ENCODE data around the gene WDR46. TPM values are rescaled to one million over a fixed set of nuclear protein-coding genes. Genes with fewer than 3 reads are reported as not detected.

Gene WDR46, protein sequence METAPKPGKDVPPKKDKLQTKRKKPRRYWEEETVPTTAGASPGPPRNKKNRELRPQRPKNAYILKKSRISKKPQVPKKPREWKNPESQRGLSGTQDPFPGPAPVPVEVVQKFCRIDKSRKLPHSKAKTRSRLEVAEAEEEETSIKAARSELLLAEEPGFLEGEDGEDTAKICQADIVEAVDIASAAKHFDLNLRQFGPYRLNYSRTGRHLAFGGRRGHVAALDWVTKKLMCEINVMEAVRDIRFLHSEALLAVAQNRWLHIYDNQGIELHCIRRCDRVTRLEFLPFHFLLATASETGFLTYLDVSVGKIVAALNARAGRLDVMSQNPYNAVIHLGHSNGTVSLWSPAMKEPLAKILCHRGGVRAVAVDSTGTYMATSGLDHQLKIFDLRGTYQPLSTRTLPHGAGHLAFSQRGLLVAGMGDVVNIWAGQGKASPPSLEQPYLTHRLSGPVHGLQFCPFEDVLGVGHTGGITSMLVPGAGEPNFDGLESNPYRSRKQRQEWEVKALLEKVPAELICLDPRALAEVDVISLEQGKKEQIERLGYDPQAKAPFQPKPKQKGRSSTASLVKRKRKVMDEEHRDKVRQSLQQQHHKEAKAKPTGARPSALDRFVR
- total RNA-seq = 100 to 1,000 TPM; 188 to 198 (median 197) TPM

DNA sequence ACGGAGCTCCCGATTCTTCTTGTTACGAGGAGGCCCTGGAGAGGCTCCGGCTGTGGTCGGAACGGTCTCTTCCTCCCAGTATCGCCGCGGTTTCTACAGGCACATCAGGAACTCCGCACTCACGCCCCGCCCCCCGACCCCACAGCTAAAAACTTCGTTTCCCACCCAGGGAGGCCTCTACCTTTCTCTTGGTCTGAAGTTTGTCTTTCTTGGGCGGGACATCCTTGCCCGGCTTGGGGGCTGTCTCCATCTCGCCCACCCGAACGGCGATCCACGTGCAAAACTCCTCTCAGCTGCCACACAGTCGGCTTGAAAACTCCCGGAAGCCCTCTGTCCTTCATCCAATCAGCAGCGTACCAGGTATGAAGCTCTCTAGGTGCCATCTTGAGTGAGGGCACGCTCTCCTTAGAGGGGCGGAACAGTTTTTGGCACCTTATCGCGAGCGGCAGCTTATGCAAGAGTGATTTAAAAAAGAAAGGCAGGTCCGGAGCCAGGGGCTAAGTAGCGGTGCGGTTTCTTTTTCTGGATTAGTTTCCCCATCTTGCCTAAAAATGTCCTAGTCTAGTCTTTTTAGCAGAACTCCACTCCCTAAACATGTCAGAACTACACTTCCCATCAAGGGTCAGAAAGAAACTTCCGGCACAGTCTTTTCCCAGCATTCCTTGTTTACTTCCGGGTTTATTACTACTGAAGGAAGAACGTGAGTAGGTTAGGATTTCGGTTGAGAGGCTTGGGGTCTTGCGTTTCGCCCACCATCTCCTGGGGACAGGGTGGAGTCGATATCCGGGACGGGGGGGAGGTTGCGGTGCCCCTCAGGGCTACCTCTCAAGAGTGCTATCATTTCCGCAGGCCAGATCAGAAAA, at the start of gene WDR46, which contains the start of gene PFDN6:
TSS of gene WDR46 (minus strand) at position 319 of the 863 bp plus-strand sequence. CDS start at position 250, 69 bp downstream.
TSS of gene PFDN6 (plus strand) at position 681 of the 863 bp plus-strand sequence. CDS start 256 bp downstream, outside the sequence.
- Mint-ChIP-seq H3K36me3 (ENCODE audit: insufficient read depth) (peaks cover 40% of the 10 kb centered on the region), H3K4me3 (peak within 1 kb of the TSS; percentile 98), H3K4me1 (ENCODE audit: low read depth) (peaks cover 40% of the 10 kb centered on the region), H3K27me3 (ENCODE audit: low read depth) (no peaks in the 10 kb centered on the region), H3K9me3 (no peaks in the 10 kb centered on the region)
- peak; percentile 97 to 98 for ATAC-seq
- peak; percentile 69 for DNase-seq

DNA sequence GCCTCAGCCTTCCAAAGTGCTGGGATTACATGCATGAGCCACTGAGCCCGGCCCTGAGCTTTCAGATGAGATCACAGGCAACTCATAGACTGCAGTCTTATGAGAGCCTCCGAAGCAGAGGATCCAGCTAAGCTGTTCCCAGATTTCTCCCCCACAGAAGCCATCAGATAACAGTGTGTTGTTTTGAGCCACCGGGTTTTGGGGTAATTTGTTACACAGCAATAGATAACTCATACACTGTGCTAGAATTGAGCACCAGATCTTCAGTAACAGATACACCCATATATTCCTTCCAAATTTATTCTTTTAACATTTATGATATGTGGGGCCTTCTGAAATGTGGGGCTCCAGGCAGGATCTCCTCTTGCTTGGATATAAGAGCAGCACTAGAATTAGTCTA, 47.5 kb upstream of the WDR46 start:
- H3K27me3 Mint-ChIP-seq (ENCODE audit: low read depth) = no peaks in the 10 kb centered on the region
- H3K9me3 Mint-ChIP-seq = no peaks in the 10 kb centered on the region
- H3K4me3 Mint-ChIP-seq = no peak overlapping the region
- peaks cover 12% of the 10 kb centered on the region for H3K4me1 Mint-ChIP-seq (ENCODE audit: low read depth)
- no peak for DNase-seq
- H3K36me3 Mint-ChIP-seq (ENCODE audit: insufficient read depth) = no peaks in the 10 kb centered on the region
- no peak for ATAC-seq

DNA sequence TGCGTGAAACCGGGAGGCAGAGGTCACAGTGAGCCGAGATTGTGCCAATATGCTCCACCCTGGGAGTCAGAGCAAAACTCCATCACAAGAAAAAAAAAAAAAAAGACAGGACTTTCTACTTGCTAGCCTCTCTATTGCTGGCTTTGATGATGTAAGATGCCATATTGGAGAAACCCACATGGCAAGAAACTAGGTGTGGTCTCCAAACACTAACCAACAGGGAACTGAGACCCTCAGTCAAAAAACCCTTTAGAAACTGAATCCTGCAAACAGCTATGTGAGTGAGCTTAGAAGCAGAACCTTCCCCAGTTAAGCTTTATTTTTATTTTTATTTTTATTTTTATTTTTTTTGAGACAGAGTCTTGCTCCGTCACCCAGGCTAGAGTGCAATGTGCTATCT, 46.9 kb upstream of the WDR46 start:
- no peak for ATAC-seq
- no peaks in the 10 kb centered on the region for H3K36me3 Mint-ChIP-seq (ENCODE audit: insufficient read depth)

DNA sequence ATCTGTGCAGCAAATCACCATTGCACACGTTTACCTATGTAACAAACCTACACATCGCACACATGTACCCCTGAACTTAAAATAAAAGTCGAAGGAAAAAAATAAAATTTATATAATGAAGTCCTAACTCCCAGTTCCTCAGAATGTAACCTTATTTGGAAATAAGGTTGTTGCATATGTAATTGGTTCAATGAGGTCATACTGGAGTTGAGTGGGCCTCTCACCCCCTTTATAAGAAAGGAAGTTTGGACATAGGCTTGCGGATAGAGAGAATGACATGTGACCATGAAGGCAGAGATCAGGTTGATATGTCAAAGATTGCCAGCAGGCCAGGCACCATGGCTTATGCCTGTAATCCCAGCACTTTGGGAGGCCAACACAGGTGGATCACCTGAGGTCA, 44.6 kb upstream of the WDR46 start:
- no peak for DNase-seq

More for the DNA sequence above, 46.9 kb upstream of the WDR46 start:
- H3K27me3 Mint-ChIP-seq (ENCODE audit: low read depth) = no peaks in the 10 kb centered on the region
- no peak overlapping the region for H3K4me3 Mint-ChIP-seq
- DNase-seq = no peak
- peaks cover 12% of the 10 kb centered on the region for H3K4me1 Mint-ChIP-seq (ENCODE audit: low read depth)
- H3K9me3 Mint-ChIP-seq = no peaks in the 10 kb centered on the region

DNA sequence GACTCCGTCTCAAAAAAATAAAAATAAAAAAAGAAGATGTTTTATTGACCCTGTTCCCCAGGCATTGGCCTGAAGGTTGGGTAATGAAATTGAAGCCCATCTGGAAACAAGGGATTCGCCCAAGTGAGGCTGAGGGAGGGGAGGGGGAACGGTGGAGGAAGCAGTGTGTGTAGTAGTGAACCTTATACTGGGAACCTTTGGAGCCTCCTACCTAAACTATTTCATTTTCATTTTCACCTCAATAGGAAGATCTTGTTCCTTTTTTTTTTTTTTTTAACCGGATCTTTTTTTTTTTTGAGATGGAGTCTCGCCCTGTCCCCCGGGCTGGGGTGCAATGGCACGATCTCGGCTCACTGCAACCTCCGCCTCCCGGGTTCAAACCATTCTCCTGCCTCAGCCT, 41.7 kb upstream of the WDR46 start:
- ATAC-seq (no peak), DNase-seq (no peak)
- no peaks in the 10 kb centered on the region for H3K27me3 Mint-ChIP-seq (ENCODE audit: low read depth)
- no peak overlapping the region for H3K4me3 Mint-ChIP-seq
- H3K4me1 Mint-ChIP-seq (ENCODE audit: low read depth) = peaks cover 6% of the 10 kb centered on the region
- no peaks in the 10 kb centered on the region for H3K9me3 Mint-ChIP-seq
- H3K36me3 Mint-ChIP-seq (ENCODE audit: insufficient read depth) = no peaks in the 10 kb centered on the region

More for the DNA sequence above, 44.6 kb upstream of the WDR46 start:
- H3K4me3 Mint-ChIP-seq = no peak overlapping the region
- no peak for ATAC-seq
- no peaks in the 10 kb centered on the region for H3K36me3 Mint-ChIP-seq (ENCODE audit: insufficient read depth)
- no peaks in the 10 kb centered on the region for H3K27me3 Mint-ChIP-seq (ENCODE audit: low read depth)
- no peaks in the 10 kb centered on the region for H3K9me3 Mint-ChIP-seq
- H3K4me1 Mint-ChIP-seq (ENCODE audit: low read depth) = peaks cover 6% of the 10 kb centered on the region

DNA sequence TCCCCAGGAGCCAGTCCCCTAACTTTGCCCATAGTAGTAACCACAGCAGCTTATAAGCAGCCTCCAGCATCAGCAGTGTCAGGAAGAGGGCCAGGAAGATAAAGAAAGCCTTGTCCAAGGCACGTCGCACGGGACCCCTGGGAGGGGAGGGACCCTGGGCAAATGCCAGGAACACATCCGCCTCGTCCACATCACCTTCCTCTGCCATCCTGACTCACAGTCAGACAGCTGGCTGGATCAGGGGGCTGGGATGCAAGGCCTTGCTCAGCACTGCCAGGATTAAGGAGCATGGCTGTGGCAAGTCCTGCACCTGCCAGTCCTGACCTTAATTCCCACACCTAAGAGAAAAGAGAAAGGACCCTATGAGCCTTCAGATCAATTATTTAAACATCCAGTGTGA, 40.0 kb upstream of the WDR46 start:
- no peaks in the 10 kb centered on the region for H3K27me3 Mint-ChIP-seq (ENCODE audit: low read depth)
- no peak overlapping the region for H3K4me3 Mint-ChIP-seq

DNA sequence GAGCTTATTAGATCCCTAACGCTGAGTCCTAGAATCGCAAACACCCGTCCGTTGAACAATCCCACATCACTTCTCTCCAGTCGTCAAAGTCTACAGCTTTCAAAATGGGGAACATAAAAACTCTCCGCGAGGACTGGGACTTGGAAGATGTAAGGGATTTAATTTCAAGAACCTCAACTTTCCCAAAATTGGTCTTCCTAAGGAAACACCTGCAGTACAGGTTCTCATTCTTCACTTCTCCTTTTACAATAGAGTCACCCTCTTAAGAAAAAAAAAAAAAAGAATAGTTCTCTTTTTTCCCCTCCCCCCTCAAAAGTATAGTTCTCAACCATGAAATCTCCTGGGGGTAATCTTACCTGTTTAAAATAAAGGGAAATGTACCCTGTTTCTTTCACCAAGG, 35.1 kb upstream of the WDR46 start:
- Mint-ChIP-seq H3K36me3 (ENCODE audit: insufficient read depth) (peaks cover 16% of the 10 kb centered on the region), H3K9me3 (no peaks in the 10 kb centered on the region), H3K4me3 (peak overlapping the region; percentile 98), H3K27me3 (ENCODE audit: low read depth) (no peaks in the 10 kb centered on the region), H3K4me1 (ENCODE audit: low read depth) (peaks cover 44% of the 10 kb centered on the region)
- DNase-seq (no peak), ATAC-seq (no peak)

More for the DNA sequence above, 40.0 kb upstream of the WDR46 start:
- no peak for DNase-seq
- H3K9me3 Mint-ChIP-seq = no peaks in the 10 kb centered on the region
- no peaks in the 10 kb centered on the region for H3K36me3 Mint-ChIP-seq (ENCODE audit: insufficient read depth)
- ATAC-seq = no peak
- peaks cover 7% of the 10 kb centered on the region for H3K4me1 Mint-ChIP-seq (ENCODE audit: low read depth)

DNA sequence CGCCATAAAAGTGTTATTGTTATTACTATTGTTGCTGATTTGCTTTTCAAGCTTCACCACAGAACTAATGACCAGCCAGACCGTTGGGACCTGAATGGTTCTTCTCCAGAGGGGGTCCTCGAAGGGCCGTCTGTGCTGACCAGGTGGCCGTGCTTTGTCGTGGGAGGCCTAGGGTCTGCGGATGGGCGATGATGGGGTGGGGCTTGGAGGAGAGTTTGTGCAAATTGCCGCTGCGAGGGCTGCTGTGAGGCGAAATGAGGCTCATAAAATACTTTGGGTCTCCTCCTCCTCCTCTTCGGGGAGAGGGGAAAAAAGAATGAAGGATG, 34.5 kb upstream of the WDR46 start:
- Mint-ChIP-seq H3K4me1 (ENCODE audit: low read depth) (peaks cover 50% of the 10 kb centered on the region), H3K36me3 (ENCODE audit: insufficient read depth) (peaks cover 19% of the 10 kb centered on the region), H3K4me3 (peak overlapping the region; percentile 98), H3K27me3 (ENCODE audit: low read depth) (no peaks in the 10 kb centered on the region), H3K9me3 (no peaks in the 10 kb centered on the region)
- ATAC-seq = no peak
- no peak for DNase-seq

DNA sequence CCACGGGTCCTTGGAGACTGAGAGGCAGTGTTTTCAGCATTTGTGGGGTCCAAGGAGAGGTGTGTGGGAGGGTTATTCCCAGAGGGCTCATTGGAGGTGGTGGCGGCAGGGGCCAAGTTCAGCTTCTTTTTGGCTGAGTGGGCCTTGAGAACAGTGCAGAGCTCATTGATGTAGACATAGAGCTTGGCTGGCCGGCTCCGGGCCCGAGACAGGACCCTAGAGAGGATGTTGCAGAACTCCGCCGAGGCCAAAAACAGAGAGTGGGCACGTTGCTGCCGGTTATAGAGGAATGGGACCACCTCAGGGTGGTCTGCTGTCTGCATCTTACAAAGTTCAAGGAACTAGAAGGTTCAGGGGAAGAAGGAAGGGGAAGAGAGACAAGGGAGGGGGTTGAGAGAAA, 32.2 kb upstream of the WDR46 start:
- H3K27me3 Mint-ChIP-seq (ENCODE audit: low read depth) = no peaks in the 10 kb centered on the region

DNA sequence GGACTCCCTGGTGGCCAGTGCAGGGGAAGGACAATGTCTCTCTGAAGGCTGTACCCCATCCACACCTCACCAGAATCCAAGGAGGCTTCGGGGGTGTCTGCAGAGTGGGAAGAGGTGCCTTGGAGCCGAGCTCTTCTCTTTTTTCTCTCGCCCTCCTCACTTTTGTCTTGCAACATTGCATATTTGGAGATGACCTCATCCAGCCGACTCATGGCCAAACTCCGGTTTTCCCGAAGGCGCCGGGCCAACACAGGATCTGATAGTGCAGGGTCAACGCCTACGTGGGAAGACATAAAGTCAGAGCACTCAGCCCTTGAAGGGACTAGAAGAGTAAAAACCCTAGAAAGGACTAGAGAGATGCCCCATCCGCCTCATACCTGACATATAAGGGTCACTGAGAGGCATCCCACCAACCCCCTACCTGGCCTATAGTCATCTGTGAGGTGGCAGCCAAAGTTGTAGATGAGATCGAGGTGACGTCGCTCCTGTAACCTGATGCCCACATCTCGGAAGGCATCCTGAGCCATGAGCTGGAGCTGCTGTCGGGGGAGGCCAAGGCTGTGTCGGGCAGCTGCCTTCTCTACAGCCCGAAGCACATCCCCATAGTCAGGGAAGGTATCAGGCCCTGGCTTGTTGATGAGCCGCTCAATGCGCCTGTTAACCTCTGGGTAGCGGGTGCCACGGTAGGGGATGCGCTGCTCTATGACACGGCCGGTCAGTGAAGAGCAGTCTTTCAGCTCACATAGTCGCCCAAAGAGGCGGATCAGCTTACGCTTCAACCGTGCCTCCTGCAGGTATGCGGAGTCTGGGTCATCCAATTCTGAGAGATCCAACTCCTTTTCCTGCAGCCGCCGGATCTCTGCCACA, 31.5 kb upstream of the WDR46 start:
- Mint-ChIP-seq H3K27me3 (ENCODE audit: low read depth) (no peaks in the 10 kb centered on the region), H3K36me3 (ENCODE audit: insufficient read depth) (peaks cover 21% of the 10 kb centered on the region), H3K4me1 (ENCODE audit: low read depth) (peaks cover 73% of the 10 kb centered on the region), H3K4me3 (peak overlapping the region; percentile 98), H3K9me3 (no peaks in the 10 kb centered on the region)
- ATAC-seq (no peak), DNase-seq (no peak)

More for the DNA sequence above, 32.2 kb upstream of the WDR46 start:
- DNase-seq (no peak), ATAC-seq (no peak)
- peaks cover 21% of the 10 kb centered on the region for H3K36me3 Mint-ChIP-seq (ENCODE audit: insufficient read depth)
- H3K9me3 Mint-ChIP-seq = no peaks in the 10 kb centered on the region
- H3K4me3 Mint-ChIP-seq = peak overlapping the region; percentile 98
- peaks cover 67% of the 10 kb centered on the region for H3K4me1 Mint-ChIP-seq (ENCODE audit: low read depth)

DNA sequence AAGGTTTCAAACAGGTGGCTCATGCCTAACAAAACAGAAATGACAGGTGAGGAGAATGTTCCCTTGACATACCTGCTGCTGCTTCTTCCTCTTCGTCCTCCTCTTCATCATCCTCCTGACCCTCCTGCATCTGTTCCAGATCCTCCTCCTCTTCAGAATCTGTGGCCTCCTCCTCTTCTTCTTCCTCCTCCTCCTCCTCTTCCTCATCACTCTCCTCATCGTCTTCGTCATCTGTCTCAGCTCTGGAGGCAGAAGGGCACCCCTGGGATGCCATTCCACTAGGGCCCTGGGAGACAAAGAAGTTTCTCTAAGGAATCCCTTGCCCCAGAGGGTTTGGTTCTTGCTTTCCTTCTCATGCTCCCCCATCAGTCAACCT, 30.9 kb upstream of the WDR46 start:
- no peak for ATAC-seq
- H3K27me3 Mint-ChIP-seq (ENCODE audit: low read depth) = no peaks in the 10 kb centered on the region
- H3K9me3 Mint-ChIP-seq = no peaks in the 10 kb centered on the region
- H3K4me3 Mint-ChIP-seq = peak overlapping the region; percentile 98
- peaks cover 21% of the 10 kb centered on the region for H3K36me3 Mint-ChIP-seq (ENCODE audit: insufficient read depth)
- no peak for DNase-seq
- peaks cover 79% of the 10 kb centered on the region for H3K4me1 Mint-ChIP-seq (ENCODE audit: low read depth)

DNA sequence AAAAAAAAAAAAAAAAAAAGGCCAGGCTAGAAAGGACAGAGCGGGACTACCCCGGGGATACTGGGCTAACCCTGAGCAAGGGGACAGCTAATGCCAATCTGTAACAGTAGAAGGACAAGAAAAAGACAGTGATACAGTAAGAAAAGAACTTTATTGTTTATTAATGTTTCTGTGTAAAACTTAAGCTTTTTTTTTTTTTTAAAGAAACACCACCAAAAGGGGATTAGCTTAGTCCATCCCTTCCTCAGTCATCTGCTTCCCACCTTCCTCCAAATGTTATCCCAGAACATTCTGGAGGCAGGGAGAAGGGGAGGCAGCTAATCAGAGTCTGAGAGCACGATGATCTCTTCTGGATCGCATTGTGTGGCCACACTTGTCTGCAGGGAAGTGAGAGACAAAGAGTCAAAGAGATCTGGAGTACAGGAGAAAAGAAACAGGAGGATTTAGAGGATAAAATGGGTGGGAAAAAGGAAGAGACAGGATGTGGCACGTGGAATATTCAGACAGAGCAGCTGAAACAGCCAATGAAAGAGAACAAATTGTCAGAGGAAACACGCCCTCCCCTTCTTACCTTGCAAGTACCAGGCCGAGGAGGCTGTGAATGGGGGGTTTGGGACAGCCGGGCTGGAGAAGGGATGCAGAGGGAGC, 29.5 kb upstream of the WDR46 start:
- Mint-ChIP-seq H3K4me1 (ENCODE audit: low read depth) (peaks cover 79% of the 10 kb centered on the region), H3K36me3 (ENCODE audit: insufficient read depth) (peaks cover 21% of the 10 kb centered on the region), H3K27me3 (ENCODE audit: low read depth) (no peaks in the 10 kb centered on the region), H3K4me3 (peak overlapping the region; percentile 92), H3K9me3 (no peaks in the 10 kb centered on the region)
- DNase-seq (no peak), ATAC-seq (no peak)

DNA sequence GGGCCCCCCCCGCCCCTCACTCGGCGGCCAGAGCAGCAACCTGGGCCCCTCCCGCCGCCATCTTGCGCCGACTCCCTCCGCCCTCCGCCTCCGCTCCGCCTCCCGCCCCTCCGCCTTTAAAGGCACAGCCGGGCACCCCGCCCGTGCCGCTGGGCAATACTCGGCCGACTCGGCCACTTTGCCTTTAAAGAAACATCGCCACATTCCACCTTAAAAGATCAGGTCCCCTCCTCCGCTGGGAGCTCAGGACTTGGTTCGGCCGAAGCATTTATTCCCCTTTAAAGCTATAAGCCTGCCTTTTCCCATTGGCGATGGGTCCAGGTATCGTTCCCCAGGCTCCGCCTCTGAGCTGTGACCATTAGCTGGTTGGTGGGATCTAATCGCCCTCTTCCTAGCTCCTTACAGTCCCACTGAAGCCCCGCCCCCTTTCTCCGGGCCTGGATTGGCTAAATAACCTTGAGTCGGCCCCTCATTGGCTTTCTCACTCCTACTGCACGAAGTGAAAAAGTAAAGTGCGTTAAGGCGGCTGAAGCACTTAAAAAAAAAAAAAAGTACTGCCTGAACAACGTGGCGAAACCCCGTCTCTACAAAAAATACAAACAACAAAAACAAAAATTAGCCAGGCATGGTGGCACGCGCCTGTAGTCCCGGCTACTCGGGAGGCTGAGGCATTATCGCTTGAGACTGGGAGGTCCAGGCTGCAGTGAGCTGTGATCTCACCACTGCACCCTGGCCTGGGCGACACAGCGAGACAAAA, 28.8 kb upstream of the WDR46 start, which contains the start of gene ZBTB22:
TSS of gene ZBTB22 (minus strand) at position 76 of the 757 bp plus-strand sequence. CDS start 828 bp downstream, outside the sequence.
- H3K9me3 Mint-ChIP-seq = no peaks in the 10 kb centered on the region
- H3K27me3 Mint-ChIP-seq (ENCODE audit: low read depth) = no peaks in the 10 kb centered on the region
- peak; percentile 93 for DNase-seq
- H3K36me3 Mint-ChIP-seq (ENCODE audit: insufficient read depth) = peaks cover 21% of the 10 kb centered on the region
- peak within 1 kb of the TSS; percentile 92 for H3K4me3 Mint-ChIP-seq
- peak; percentile 63 to 73 for ATAC-seq
- peaks cover 76% of the 10 kb centered on the region for H3K4me1 Mint-ChIP-seq (ENCODE audit: low read depth)

All from activated T-cell treated with anti-CD3 and anti-CD28 coated beads, Interleukin-2, amount 50 U/mL, for 4 hours (primary cell).